Small intestine (tissue), 7 donors: ENCODE measurements around the gene C2CD2. TPM values are rescaled to one million over a fixed set of nuclear protein-coding genes. Genes with fewer than 3 reads are reported as not detected.
"Not testable (repeated sequence)": the region's sequence is repeated elsewhere in the genome, so short reads cannot be mapped to it uniquely, and the experiment has no call there.

Experiments used
- DNase-seq, 2 donors: peaks; one replicate each; pipeline versions ENCODE4 v3.0.0 to v3.0.0-alpha.2; 2013
- FAIRE-seq: peaks from 2 replicates; lab custom pipeline; 2012; peaks lifted over from hg19 to GRCh38; lab: Jason Lieb, UNC
- H3K27ac ChIP-seq, 3 donors: one replicate each; pipeline ENCODE4 v1.5.1; 2013; ENCODE audit warnings: low read length in 2 of 3, mild to moderate bottlenecking in 2 of 3, control low read depth in 1 of 3, inconsistent platforms in 1 of 3, low read depth in 1 of 3, moderate library complexity in 1 of 3
- H3K27me3 ChIP-seq, 3 donors: one replicate each; pipeline ENCODE4 v1.6.1; 2013; ENCODE audit warnings: low read length in 3 of 3, inconsistent platforms in 1 of 3; ENCODE audit not compliant: control insufficient read depth in 3 of 3, insufficient read depth in 3 of 3
- H3K36me3 ChIP-seq, 3 donors: one replicate each; pipeline ENCODE4 v1.6.1; 2013; ENCODE audit warnings: low read length in 3 of 3, inconsistent platforms in 1 of 3, low read depth in 1 of 3, mild to moderate bottlenecking in 1 of 3, moderate library complexity in 1 of 3; ENCODE audit not compliant: control insufficient read depth in 3 of 3, insufficient read depth in 2 of 3
- H3K4me1 ChIP-seq, 3 donors: one replicate each; pipeline ENCODE4 v1.6.1; 2013; ENCODE audit warnings: low read length in 2 of 3, inconsistent platforms in 1 of 3, low read depth in 1 of 3, mild to moderate bottlenecking in 1 of 3, moderate library complexity in 1 of 3; ENCODE audit not compliant: control insufficient read depth in 3 of 3, insufficient read depth in 2 of 3
- H3K4me3 ChIP-seq, 3 donors: one replicate each; pipeline ENCODE4 v1.5.1; 2013; ENCODE audit warnings: low read length in 3 of 3, control low read depth in 1 of 3, inconsistent platforms in 1 of 3, low read depth in 1 of 3, mild to moderate bottlenecking in 1 of 3, moderate library complexity in 1 of 3
- H3K9me3 ChIP-seq, 2 donors: one replicate each; pipeline ENCODE4 v1.6.1; 2013; ENCODE audit warnings: low read depth in 1 of 2, low read length in 1 of 2; ENCODE audit not compliant: control insufficient read depth in 2 of 2, insufficient read depth in 1 of 2
- WGBS, 3 donors: extraction: QIAGEN DNeasy Blood & Tissue Kit; methylation state at CpG; one replicate each; pipeline ENCODE4 v1.1.7; 2013; 5-methylcytosine and 5-hydroxymethylcytosine counted together
- polyA plus RNA-seq, 4 donors: library from polyadenylated mRNA; stranded (reverse) in 3 of 4; unstranded in 1 of 4; fragments of 200-250 nt in 3 of 4; fragments of 120-200 nt in 1 of 4; gene quantifications; one replicate each; pipeline versions ENCODE4 v1.2.1 to v1.2.3, GENCODE V29; 2013
- donor health status: healthy with polysubstance abuse.
- donor health status: control.
- donor health status: control.
- donor health status: Bipolar disorder and iron deficiency.
- donor health status: healthy.

Gene C2CD2
- polyA plus RNA-seq, 4 donors = 2.2 to 11.1 (median 6.7) TPM

DNA sequence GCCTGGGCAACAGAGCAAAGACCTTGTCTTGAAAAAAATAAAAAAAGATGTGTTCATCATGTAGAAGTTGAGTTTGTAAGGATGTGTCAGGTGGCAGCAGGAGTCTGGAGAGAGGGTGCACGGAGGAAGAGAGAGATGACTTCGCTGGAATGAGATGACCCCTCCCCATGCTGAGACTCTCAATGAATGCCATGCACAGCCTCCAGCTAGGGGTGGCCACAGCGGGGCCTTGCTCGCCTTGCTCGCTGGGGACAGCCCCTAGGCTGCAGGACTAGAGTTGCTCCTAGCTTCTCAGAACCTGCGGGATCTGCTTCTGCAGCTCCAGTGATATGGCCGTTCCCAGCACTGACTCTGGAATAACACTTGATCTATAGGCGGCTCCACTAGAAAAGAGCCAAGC is 6.6 kb upstream of the C2CD2 start:
- no peak overlapping the region for H3K27ac ChIP-seq
- DNase-seq (no peak), FAIRE-seq (no peak)
- H3K36me3 ChIP-seq = no peaks in the 10 kb centered on the region
- H3K4me3 ChIP-seq = no peak overlapping the region
- peaks cover 0 to 6% (median 0%) of the 10 kb centered on the region in 3 donors for H3K4me1 ChIP-seq
- WGBS, 3 donors = 88 to 92% (median 91%) methylated on average over 8 of the region's 8 CpGs
- H3K27me3 ChIP-seq = peaks cover 0 to 3% (median 0%) of the 10 kb centered on the region in 3 donors
- no peaks in the 10 kb centered on the region for H3K9me3 ChIP-seq

DNA sequence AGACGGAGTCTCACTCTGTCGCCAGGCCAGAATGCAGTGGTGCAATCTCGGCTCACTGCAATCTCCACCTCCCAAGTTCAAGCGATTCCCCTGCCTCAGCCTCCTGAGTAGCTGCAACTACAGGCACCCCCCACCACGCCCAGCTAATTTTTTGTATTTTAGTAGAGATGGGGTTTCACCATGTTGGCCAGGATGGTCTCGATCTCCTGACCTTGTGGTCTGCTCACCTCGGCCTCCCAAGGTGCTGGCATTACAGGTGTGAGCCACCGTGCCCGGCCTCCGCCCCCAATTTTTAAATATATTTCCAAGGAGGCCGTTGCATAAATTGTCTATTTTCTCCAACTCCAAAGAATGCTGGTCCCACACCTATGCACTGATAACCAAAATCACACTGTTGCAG is 5.9 kb upstream of the C2CD2 start:
- H3K4me3 ChIP-seq, H3K27ac ChIP-seq, DNase-seq, H3K4me1 ChIP-seq, H3K9me3 ChIP-seq, H3K36me3 ChIP-seq, H3K27me3 ChIP-seq, FAIRE-seq: not testable (repeated sequence)
- 91 to 97% (median 94%) methylated on average over 11 of the region's 11 CpGs for WGBS, 3 donors

DNA sequence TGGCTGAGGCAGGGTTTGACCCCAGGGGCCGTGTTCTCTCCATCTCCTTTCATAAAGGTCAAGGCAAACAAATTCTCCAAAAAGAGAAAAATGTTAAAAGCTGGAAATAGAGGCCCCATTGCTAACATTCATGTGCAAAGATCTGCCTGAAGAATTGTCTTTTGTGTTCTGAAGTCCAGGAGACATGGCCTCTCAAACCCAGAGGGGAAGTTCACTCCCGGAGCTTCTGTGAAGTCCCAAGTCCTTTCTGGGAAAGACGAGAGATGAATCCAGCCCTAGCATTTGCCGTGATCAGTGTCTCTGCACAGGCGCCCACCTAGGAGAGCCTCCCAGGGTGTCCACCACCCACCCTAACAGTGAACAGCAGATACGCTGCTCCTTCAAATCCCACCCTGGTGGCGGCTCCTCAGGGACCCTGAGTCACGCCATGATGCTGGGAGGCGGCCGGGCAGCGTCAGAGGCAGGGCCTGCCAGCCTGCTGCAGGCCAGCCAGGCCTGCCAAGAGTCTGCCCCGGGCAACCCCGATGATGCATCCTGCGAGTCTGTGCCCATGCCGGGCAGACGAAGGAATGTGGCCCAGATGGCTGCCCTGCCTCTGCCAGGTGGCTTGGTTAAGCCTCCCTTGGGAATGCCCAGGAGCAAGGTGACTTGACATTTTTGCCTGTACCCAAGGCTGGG is 5.2 kb upstream of the C2CD2 start:
- Histone ChIP-seq H3K9me3 (no peaks in the 10 kb centered on the region), H3K27ac (no peak overlapping the region), H3K4me3 (no peak overlapping the region), H3K4me1 (peaks cover 0 to 6% (median 4%) of the 10 kb centered on the region in 3 donors), H3K27me3 (no peaks in the 10 kb centered on the region), H3K36me3 (no peaks in the 10 kb centered on the region)
- WGBS, 3 donors = 86 to 90% (median 87%) methylated on average over 16 of the region's 16 CpGs
- DNase-seq (no peak), FAIRE-seq (no peak)

DNA sequence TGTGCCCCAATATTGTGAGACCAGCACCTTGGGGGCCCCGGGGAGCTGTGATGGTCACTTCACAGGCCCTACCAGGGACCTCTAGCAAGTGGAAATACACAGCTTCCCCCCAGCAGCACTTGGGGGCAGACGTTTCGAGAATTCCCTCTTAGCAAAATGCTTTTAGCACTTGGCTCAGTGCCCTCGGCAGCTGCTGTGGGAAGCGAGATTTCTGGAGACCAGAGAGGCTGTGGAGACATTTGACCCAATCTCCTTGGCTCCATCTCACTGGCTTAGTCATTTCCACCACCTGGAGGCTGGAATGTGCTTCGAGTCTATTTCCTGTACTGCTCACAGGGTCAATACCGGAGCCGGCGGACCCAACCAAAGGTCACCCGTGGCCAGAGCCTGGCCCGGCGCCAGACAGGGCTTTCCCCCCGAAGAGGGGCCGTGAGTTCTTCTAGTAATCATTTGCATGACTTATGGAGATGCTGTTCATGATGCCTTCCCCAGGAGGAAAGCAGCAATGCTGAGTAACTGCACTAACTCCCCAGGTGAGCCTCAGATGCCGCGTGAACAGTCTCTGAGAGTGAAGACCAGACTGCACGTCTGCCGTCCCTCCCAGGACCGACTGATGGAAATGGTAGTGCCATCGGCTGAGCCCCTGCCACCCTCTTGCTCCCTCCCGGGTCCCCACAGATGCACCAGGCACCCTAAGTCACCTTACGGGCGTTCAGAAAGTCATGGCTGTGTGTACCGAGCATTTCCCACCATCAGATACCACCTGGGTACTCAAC is 4.4 kb upstream of the C2CD2 start:
- Histone ChIP-seq H3K27me3 (no peaks in the 10 kb centered on the region), H3K4me1 (peaks cover 0 to 6% (median 4%) of the 10 kb centered on the region in 3 donors), H3K27ac (peak overlapping the region in 1 of 3 donors; percentile 64), H3K36me3 (no peaks in the 10 kb centered on the region), H3K9me3 (no peaks in the 10 kb centered on the region), H3K4me3 (no peak overlapping the region)
- DNase-seq (peak; percentile 58 to 68), FAIRE-seq (no peak)
- 36 to 47% (median 44%) methylated on average over 24 of the region's 24 CpGs for WGBS, 3 donors

DNA sequence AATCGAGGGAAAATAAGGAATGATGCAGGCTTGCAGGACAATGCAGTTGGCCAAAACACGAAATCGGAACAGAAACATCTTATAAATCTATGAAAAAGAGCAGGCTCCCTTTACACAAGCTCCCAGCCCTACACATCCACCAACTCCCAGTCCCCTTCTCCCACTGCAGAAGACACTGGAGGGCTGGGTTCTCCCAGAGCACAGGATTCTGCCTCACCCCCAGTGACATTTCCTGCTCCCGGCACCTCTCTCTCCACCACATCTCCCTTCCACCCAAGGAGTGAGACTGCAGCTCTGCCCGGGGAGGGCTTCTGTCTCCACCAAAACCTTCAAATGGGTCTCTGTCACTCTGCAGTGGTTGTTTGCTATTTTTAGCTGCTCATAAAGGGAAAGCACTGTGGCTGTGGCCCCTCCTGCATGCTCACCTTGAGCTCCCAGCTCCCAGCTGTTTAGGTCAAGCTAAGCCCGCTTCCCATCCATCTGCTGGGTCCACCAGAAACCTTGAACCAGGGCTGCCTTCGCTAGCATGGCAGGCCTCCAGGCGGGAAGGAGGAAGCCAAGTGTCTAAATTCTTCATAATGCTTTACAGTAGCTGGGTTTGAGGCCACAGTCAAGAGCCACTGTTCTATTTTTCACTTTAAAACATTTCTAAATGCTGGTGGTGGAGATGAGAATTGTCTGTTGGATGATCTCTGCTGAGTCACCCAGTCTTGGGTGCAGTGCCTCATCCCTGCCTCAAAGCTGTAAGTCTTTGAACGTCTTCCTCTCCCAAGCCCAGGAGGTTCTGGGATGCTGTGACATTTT is 3.3 kb upstream of the C2CD2 start:
- Histone ChIP-seq H3K36me3 (no peaks in the 10 kb centered on the region), H3K4me1 (peaks cover 0 to 11% (median 10%) of the 10 kb centered on the region in 3 donors), H3K9me3 (no peaks in the 10 kb centered on the region), H3K4me3 (no peak overlapping the region), H3K27me3 (no peaks in the 10 kb centered on the region), H3K27ac (peak overlapping the region in 1 of 3 donors; percentile 35)
- DNase-seq = no peak
- 63 to 81% (median 75%) methylated on average over 9 of the region's 9 CpGs for WGBS, 3 donors
- no peak for FAIRE-seq

DNA sequence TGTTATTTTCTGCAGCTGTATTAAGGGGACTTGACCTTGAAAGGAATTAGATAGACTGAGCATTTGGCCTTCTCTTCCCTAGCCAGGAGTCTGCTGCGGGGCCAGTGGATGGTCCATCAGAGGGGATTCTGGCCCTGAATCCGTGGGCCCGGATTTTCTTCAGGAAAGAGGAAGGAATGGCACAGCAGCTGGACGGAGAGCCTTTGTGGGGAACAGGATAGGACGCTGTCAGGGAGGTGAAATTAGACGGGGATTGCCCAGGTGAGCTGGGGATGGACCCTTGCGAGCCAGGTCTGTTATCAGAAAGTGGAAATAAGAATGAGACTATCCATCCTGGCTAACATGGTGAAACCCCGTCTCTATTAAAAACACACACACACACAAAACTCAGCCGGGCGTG is 1.7 kb upstream of the C2CD2 start:
- Histone ChIP-seq H3K4me3 (no peak overlapping the region), H3K27ac (no peak overlapping the region), H3K4me1 (peaks cover 0 to 15% (median 10%) of the 10 kb centered on the region in 3 donors), H3K27me3 (no peaks in the 10 kb centered on the region), H3K9me3 (no peaks in the 10 kb centered on the region), H3K36me3 (peaks cover 0 to 6% (median 0%) of the 10 kb centered on the region in 3 donors)
- WGBS, 3 donors = 80 to 91% (median 88%) methylated on average over 10 of the region's 10 CpGs
- FAIRE-seq = no peak
- no peak for DNase-seq

DNA sequence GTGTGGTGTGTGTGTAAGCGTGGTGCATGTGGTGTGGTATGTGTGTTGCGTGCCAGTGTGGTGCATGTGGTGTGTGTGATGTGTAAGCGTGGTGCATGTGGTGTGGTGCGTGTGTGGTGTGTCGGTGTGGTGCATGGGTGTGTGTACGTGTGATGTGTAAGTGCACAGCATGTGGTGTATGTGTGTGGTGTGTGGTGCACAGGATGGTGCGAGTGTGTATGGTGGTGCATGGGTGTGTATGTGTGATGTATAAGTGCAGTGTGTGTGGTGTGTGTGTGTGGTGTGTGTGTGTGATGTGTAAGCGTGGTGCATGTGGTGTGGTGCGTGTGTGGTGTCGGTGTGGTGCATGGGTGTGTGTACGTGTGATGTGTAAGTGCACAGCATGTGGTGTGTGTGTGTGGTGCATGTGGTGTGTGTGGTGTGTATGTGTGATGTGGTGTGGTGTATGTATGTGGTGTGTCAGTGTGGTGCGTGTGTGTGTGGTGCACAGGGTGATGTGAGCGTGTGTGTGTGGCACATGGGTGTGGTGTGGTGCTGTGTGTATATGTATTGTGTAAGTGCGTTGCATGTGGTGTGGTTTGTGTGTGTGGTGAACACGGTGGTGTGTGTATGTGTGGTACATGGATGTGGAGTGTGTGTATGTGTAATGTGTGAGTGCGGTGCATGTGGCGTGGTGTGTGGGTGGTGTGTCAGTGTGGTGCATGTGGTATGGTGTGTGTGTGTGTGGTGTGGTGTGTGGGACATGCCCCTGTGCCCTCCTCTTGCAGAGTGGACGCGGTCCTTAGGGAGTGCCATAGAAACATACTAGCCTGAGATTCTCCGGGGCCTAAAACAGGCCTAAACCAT is 1.1 kb upstream of the C2CD2 start:
- Histone ChIP-seq H3K27ac (peak overlapping the region in 1 of 3 donors; percentile 6), H3K4me3 (no peak overlapping the region), H3K27me3 (no peaks in the 10 kb centered on the region), H3K4me1 (peaks cover 0 to 15% (median 10%) of the 10 kb centered on the region in 3 donors), H3K36me3 (peaks cover 0 to 11% (median 0%) of the 10 kb centered on the region in 3 donors), H3K9me3 (no peaks in the 10 kb centered on the region)
- DNase-seq = no peak
- WGBS, 3 donors = 93 to 95% (median 93%) methylated on average over 20 of the region's 20 CpGs
- FAIRE-seq = no peak
